Gastroesophageal sphincter (tissue), 4 donors: ENCODE measurements around the gene USP17L30. TPM values are rescaled to one million over a fixed set of nuclear protein-coding genes. Genes with fewer than 3 reads are reported as not detected.
"Not testable (repeated sequence)": the region's sequence is repeated elsewhere in the genome, so short reads cannot be mapped to it uniquely, and the experiment has no call there.

Source experiments
- ATAC-seq: fragments of 150-250 bp; one replicate; pipeline ENCODE4 v1.9.1; 2016; ENCODE audit warnings: mild to moderate bottlenecking, moderate library complexity
- H3K27ac ChIP-seq, 4 donors: fragments of 200-600 bp; sonication (generic) in 3 of 4; 1 replicate in 3 of 4; 2 replicates in 1 of 4; pipeline ENCODE4 v1.5.1; 2016 to 2019
- H3K27me3 ChIP-seq: fragments of 200-600 bp; sonication (generic); one replicate; pipeline ENCODE4 v1.5.1; 2019
- H3K36me3 ChIP-seq, 2 donors: fragments of 200-600 bp; sonication (generic); one replicate each; pipeline ENCODE4 v1.5.1; 2019; ENCODE audit warnings: control low read depth in 1 of 2
- H3K4me1 ChIP-seq, 3 donors: fragments of 200-600 bp; sonication (generic); 1 replicate in 2 of 3; 2 replicates in 1 of 3; pipeline ENCODE4 v1.5.1; 2016 to 2019; ENCODE audit warnings: control low read depth in 2 of 3
- H3K4me3 ChIP-seq, 2 donors: fragments of 200-600 bp; sonication (generic); one replicate each; pipeline ENCODE4 v1.5.1; 2019; ENCODE audit warnings: mild to moderate bottlenecking in 1 of 2, moderate library complexity in 1 of 2
- H3K9me3 ChIP-seq, 3 donors: fragments of 200-600 bp; sonication (generic); one replicate each; pipeline ENCODE4 v1.5.1; 2017 to 2019; ENCODE audit warnings: control low read depth in 2 of 3
- WGBS, 2 donors: methylation state at CpG; one replicate each; pipeline ENCODE4 v1.1.5; 2018; ENCODE audit warnings: low coverage in 1 of 2; 5-methylcytosine and 5-hydroxymethylcytosine counted together
- total RNA-seq, 4 donors: library from RNA; depleted of rRNA; stranded (reverse); fragments of >200 nt; gene quantifications; one replicate each; pipeline ENCODE4 v1.1.0, GENCODE V29; 2016

Gene USP17L30
- not detected for total RNA-seq

GRCh38 chr4:9362829-9363228 is at the start of gene USP17L30:
USP17L30 (plus strand) TSS chr4:9363129; CDS start chr4:9363129, 0 bp downstream.
- H3K27ac ChIP-seq, H3K36me3 ChIP-seq, H3K4me1 ChIP-seq, H3K4me3 ChIP-seq, ATAC-seq, H3K9me3 ChIP-seq, H3K27me3 ChIP-seq: not testable (repeated sequence)
- WGBS, 2 donors = no CpG with 5 or more reads among the region's 15 CpGs

GRCh38 chr4:9324191-9324590 is 38.7 kb upstream of the USP17L30 start:
- ATAC-seq = not testable (repeated sequence)

GRCh38 chr4:9324865-9325264 is 38.1 kb upstream of the USP17L30 start, which contains the start of gene USP17L24:
USP17L24 (plus strand) TSS chr4:9325165; CDS start chr4:9325165, 0 bp downstream.
- H3K9me3 ChIP-seq, ATAC-seq, H3K36me3 ChIP-seq, H3K4me1 ChIP-seq, H3K4me3 ChIP-seq, H3K27me3 ChIP-seq, H3K27ac ChIP-seq: not testable (repeated sequence)
- WGBS, 2 donors = no CpG with 5 or more reads among the region's 15 CpGs

More at GRCh38 chr4:9324191-9324590, 38.7 kb upstream of the USP17L30 start:
- not testable (repeated sequence) for H3K27ac ChIP-seq, H3K4me3 ChIP-seq, H3K9me3 ChIP-seq, H3K36me3 ChIP-seq, H3K4me1 ChIP-seq, H3K27me3 ChIP-seq
- 92 to 95% methylated on average over 4 of the region's 13 CpGs for WGBS, 2 donors

GRCh38 chr4:9329611-9330010 is 33.3 kb upstream of the USP17L30 start, which contains the start of gene USP17L25:
USP17L25 (plus strand) TSS chr4:9329911; CDS start chr4:9329911, 0 bp downstream.
- H3K4me3 ChIP-seq, H3K27ac ChIP-seq, H3K9me3 ChIP-seq, H3K36me3 ChIP-seq, ATAC-seq, H3K27me3 ChIP-seq, H3K4me1 ChIP-seq: not testable (repeated sequence)
- no CpG with 5 or more reads among the region's 15 CpGs for WGBS, 2 donors

- not testable (repeated sequence) for H3K36me3 ChIP-seq, H3K4me1 ChIP-seq, ATAC-seq, H3K27ac ChIP-seq, H3K4me3 ChIP-seq, H3K27me3 ChIP-seq, H3K9me3 ChIP-seq
- WGBS, 2 donors = no CpG with 5 or more reads among the region's 15 CpGs
Observed at GRCh38 chr4:9334358-9334757, 28.6 kb upstream of the USP17L30 start, which contains the start of gene USP17L26. USP17L26 (plus strand) TSS chr4:9334658; CDS start chr4:9334658, 0 bp downstream.

- H3K4me1 ChIP-seq, H3K36me3 ChIP-seq, H3K27me3 ChIP-seq, H3K27ac ChIP-seq, H3K9me3 ChIP-seq, ATAC-seq, H3K4me3 ChIP-seq: not testable (repeated sequence)
- no CpG with 5 or more reads among the region's 15 CpGs for WGBS, 2 donors
Observed at GRCh38 chr4:9339103-9339502, 23.8 kb upstream of the USP17L30 start, which contains the start of gene USP17L5. USP17L5 (plus strand) TSS chr4:9339403; CDS start chr4:9339403, 0 bp downstream.

- H3K4me1 ChIP-seq, H3K27ac ChIP-seq, H3K27me3 ChIP-seq, H3K36me3 ChIP-seq, ATAC-seq, H3K9me3 ChIP-seq, H3K4me3 ChIP-seq: not testable (repeated sequence)
- no CpG with 5 or more reads among the region's 15 CpGs for WGBS, 2 donors
Observed at GRCh38 chr4:9343848-9344247, 19.1 kb upstream of the USP17L30 start, which contains the start of gene USP17L27. USP17L27 (plus strand) TSS chr4:9344148; CDS start chr4:9344148, 0 bp downstream.

- not testable (repeated sequence) for H3K9me3 ChIP-seq, H3K36me3 ChIP-seq, ATAC-seq, H3K27me3 ChIP-seq, H3K4me3 ChIP-seq, H3K4me1 ChIP-seq, H3K27ac ChIP-seq
- no CpG with 5 or more reads among the region's 15 CpGs for WGBS, 2 donors
Observed at GRCh38 chr4:9348593-9348992, 14.3 kb upstream of the USP17L30 start, which contains the start of gene USP17L28. USP17L28 (plus strand) TSS chr4:9348893; CDS start chr4:9348893, 0 bp downstream.

GRCh38 chr4:9350866-9351265 is 12.1 kb upstream of the USP17L30 start:
- not testable (repeated sequence) for H3K27ac ChIP-seq, H3K27me3 ChIP-seq, H3K36me3 ChIP-seq, H3K4me3 ChIP-seq, H3K9me3 ChIP-seq, ATAC-seq, H3K4me1 ChIP-seq
- no CpG with 5 or more reads among the region's 18 CpGs for whole genome bisulfite sequencing, 2 donors

GRCh38 chr4:9353338-9353737 is 9.6 kb upstream of the USP17L30 start, which contains the start of gene USP17L29:
USP17L29 (plus strand) TSS chr4:9353638; CDS start chr4:9353638, 0 bp downstream.
- not testable (repeated sequence) for ATAC-seq, H3K4me3 ChIP-seq, H3K36me3 ChIP-seq, H3K4me1 ChIP-seq, H3K27ac ChIP-seq, H3K9me3 ChIP-seq, H3K27me3 ChIP-seq
- WGBS, 2 donors = no CpG with 5 or more reads among the region's 15 CpGs

- ATAC-seq = not testable (repeated sequence)
- 67% methylated on average over 1 of the region's 1 CpG; no CpG with 5 or more reads in 1 of the 2 donors for WGBS, 2 donors
Observed at GRCh38 chr4:9379881-9380280, 17.0 kb downstream of the USP17L30 start.

More at GRCh38 chr4:9379881-9380280, 17.0 kb downstream of the USP17L30 start:
- not testable (repeated sequence) for H3K4me1 ChIP-seq, H3K27ac ChIP-seq, H3K27me3 ChIP-seq, H3K4me3 ChIP-seq, H3K9me3 ChIP-seq, H3K36me3 ChIP-seq
